ENCODE results near the gene CDC42EP3.

- no peak for TF ChIP-seq CTCF (conservative IDR thresholded peaks at IDR 0.05)
- TF ChIP-seq ZFX (IDR thresholded peaks at IDR 0.05): no peak
These were observed 28.3 kb downstream of the CDC42EP3 start for GRCh38 chr2:37642907-37643729.

All from C4-2B (cell line).